Transverse colon (tissue), 4 donors: ENCODE data around the gene CORIN. TPM values are rescaled to one million over a fixed set of nuclear protein-coding genes. Genes with fewer than 3 reads are reported as not detected.

ENCODE experiments used
- DNase-seq: peaks from one replicate; pipeline ENCODE4 v3.0.0-alpha.2; 2019
- H3K27ac ChIP-seq, 4 donors: fragments of 200-600 bp; sonication (generic); 2 replicates each; pipeline ENCODE4 v1.5.1; 2016 to 2018; ENCODE audit warnings: inconsistent platforms in 4 of 4
- H3K27me3 ChIP-seq: fragments of 200-600 bp; sonication (generic); 2 replicates; pipeline ENCODE4 v1.5.1; 2017; ENCODE audit warnings: inconsistent platforms
- H3K36me3 ChIP-seq, 4 donors: fragments of 200-600 bp; sonication (generic); 2 replicates each; pipeline ENCODE4 v1.5.1; 2017 to 2019; ENCODE audit warnings: inconsistent platforms in 4 of 4
- H3K4me1 ChIP-seq, 4 donors: fragments of 200-600 bp; sonication (generic); 2 replicates each; pipeline ENCODE4 v1.5.1; 2017 to 2020; ENCODE audit warnings: inconsistent platforms in 4 of 4
- H3K4me3 ChIP-seq, 4 donors: fragments of 200-600 bp; sonication (generic); 1 replicate in 1 of 4; 2 replicates in 3 of 4; pipeline versions ENCODE4 v1.5.1 to v1.6.1; 2017 to 2019; ENCODE audit warnings: inconsistent platforms in 4 of 4
- H3K9me3 ChIP-seq, 2 donors: fragments of 200-600 bp; sonication (generic); 2 replicates each; pipeline ENCODE4 v1.5.1; 2017 to 2019; ENCODE audit warnings: inconsistent platforms in 2 of 2
- CTCF ChIP-seq, 5 experiments: fragments of 200-600 bp in 3 of 5; fragments of 450-650 bp in 2 of 5; sonication (generic) in 3 of 5; IDR thresholded peaks; 1 replicate in 2 of 5; 2 replicates in 3 of 5; pipeline ENCODE4 v1.5.1; 2016 to 2017; ENCODE audit warnings: antibody characterized with exemption in 5 of 5, inconsistent platforms in 3 of 5, mild to moderate bottlenecking in 2 of 5, moderate library complexity in 1 of 5
- EP300 ChIP-seq: sonication (generic); formaldehyde crosslinking; IDR thresholded peaks from one replicate; pipeline ENCODE4 v1.6.1; 2017; ENCODE audit warnings: antibody characterized with exemption, low read depth
- POLR2A ChIP-seq: fragments of 450-650 bp; IDR thresholded peaks from one replicate; pipeline ENCODE4 v1.6.1; 2016; ENCODE audit warnings: antibody characterized with exemption, mild to moderate bottlenecking, moderate library complexity
- POLR2AphosphoS5 ChIP-seq, 3 donors: sonication (generic); formaldehyde crosslinking; IDR thresholded peaks; one replicate each; pipeline ENCODE4 v1.6.1; 2016; ENCODE audit warnings: antibody characterized with exemption in 3 of 3
- WGBS, 2 donors: methylation state at CpG; one replicate each; pipeline ENCODE4 v1.1.5; 2018; ENCODE audit warnings: low coverage in 1 of 2; 5-methylcytosine and 5-hydroxymethylcytosine counted together
- in situ Hi-C, 4 donors: fragments of 200-750 bp; cut with MboI; loops; one replicate each; pipeline versions ENCODE4 v1.15.0 to v1.15.1; 2017; ENCODE audit warnings: low sequenced_read_pairs in 3 of 4, low pct_ligation_motif_present in 1 of 4, low pct_unique_long_range_greater_than_20kb in 1 of 4
- intact Hi-C: fragments of 100-400 bp; cut with DNase I; formaldehyde crosslinking; loops from one replicate; pipeline ENCODE4 v1.15.1; 2023; ENCODE audit warnings: low total_unique reads
- total RNA-seq, 4 donors: library from RNA; depleted of rRNA; stranded (reverse); fragments of >200 nt; gene quantifications; one replicate each; pipeline ENCODE4 v1.1.0, GENCODE V29; 2016

The CORIN gene
- total RNA-seq, 4 donors from 2014 or later = 0.82 to 1.6 TPM; not detected in 2

GRCh38 chr4:47598320-47598719 lies 239.5 kb downstream of the CORIN start:
- in situ Hi-C loops = no loop called here
- H3K4me3 ChIP-seq = no peak overlapping the region
- intact Hi-C loops = no loop called here
- no peaks in the 10 kb centered on the region for H3K27me3 ChIP-seq
- H3K4me1 ChIP-seq = no peaks in the 10 kb centered on the region
- TF ChIP-seq POLR2AphosphoS5 (IDR thresholded peaks at IDR 0.05) (no peak), CTCF (IDR thresholded peaks at IDR 0.05) (no peak), POLR2A (no peak), EP300 (no peak)
- no peaks in the 10 kb centered on the region for H3K36me3 ChIP-seq
- no peaks in the 10 kb centered on the region for H3K9me3 ChIP-seq
- H3K27ac ChIP-seq = no peak overlapping the region
- 80 to 93% methylated on average over 1 of the region's 1 CpG for WGBS, 2 donors
- no peak for DNase-seq

- intact Hi-C loops (no loop called here), in situ Hi-C loops (no loop called here)
- no peaks in the 10 kb centered on the region for H3K4me1 ChIP-seq
Measured at GRCh38 chr4:47597696-47598095, 240.2 kb downstream of the CORIN start.

GRCh38 chr4:47590325-47590724 lies 247.5 kb downstream of the CORIN start:
- H3K27me3 ChIP-seq = no peaks in the 10 kb centered on the region
- no peak for DNase-seq
- TF ChIP-seq EP300 (no peak), POLR2A (no peak), POLR2AphosphoS5 (IDR thresholded peaks at IDR 0.05) (no peak), CTCF (IDR thresholded peaks at IDR 0.05) (no peak)
- no peak overlapping the region for H3K27ac ChIP-seq
- peaks cover 0 to 65% (median 17%) of the 10 kb centered on the region in 4 donors for H3K36me3 ChIP-seq
- in situ Hi-C loops (no loop called here), intact Hi-C loops (no loop called here)
- no peaks in the 10 kb centered on the region for H3K4me1 ChIP-seq
- no peak overlapping the region for H3K4me3 ChIP-seq
- no peaks in the 10 kb centered on the region for H3K9me3 ChIP-seq
- WGBS, 2 donors = 94% methylated on average over 1 of the region's 1 CpG; no CpG with 5 or more reads in 1 of the 2 donors

More at GRCh38 chr4:47597696-47598095, 240.2 kb downstream of the CORIN start:
- TF ChIP-seq POLR2A (no peak), EP300 (no peak), POLR2AphosphoS5 (IDR thresholded peaks at IDR 0.05) (no peak), CTCF (IDR thresholded peaks at IDR 0.05) (no peak)
- no peak overlapping the region for H3K27ac ChIP-seq
- H3K4me3 ChIP-seq = no peak overlapping the region
- no peaks in the 10 kb centered on the region for H3K27me3 ChIP-seq
- no peaks in the 10 kb centered on the region for H3K36me3 ChIP-seq
- DNase-seq = no peak
- 82 to 83% methylated on average over 1 of the region's 1 CpG for whole genome bisulfite sequencing, 2 donors
- H3K9me3 ChIP-seq = no peaks in the 10 kb centered on the region

GRCh38 chr4:47579235-47579634 lies 258.6 kb downstream of the CORIN start:
- peak overlapping the region in 3 of 4 donors; percentile 46 to 53 (median 51) for H3K27ac ChIP-seq
- in situ Hi-C loops (no loop called here), intact Hi-C loops (no loop called here)
- no peak overlapping the region for H3K4me3 ChIP-seq
- no peak for DNase-seq
- WGBS, 2 donors = 94 to 97% methylated on average over 3 of the region's 3 CpGs
- peaks cover 0 to 41% (median 11%) of the 10 kb centered on the region in 4 donors for H3K36me3 ChIP-seq
- H3K4me1 ChIP-seq = no peaks in the 10 kb centered on the region
- H3K27me3 ChIP-seq = no peaks in the 10 kb centered on the region
- TF ChIP-seq CTCF (IDR thresholded peaks at IDR 0.05) = no peak
- no peak for TF ChIP-seq POLR2A
- H3K9me3 ChIP-seq = no peaks in the 10 kb centered on the region
